Ovary (tissue), 9 donors: ENCODE measurements around the gene DISC1. TPM values are rescaled to one million over a fixed set of nuclear protein-coding genes. Genes with fewer than 3 reads are reported as not detected.
"Not testable (repeated sequence)": the region's sequence is repeated elsewhere in the genome, so short reads cannot be mapped to it uniquely, and the experiment has no call there.

Experiments used
- DNase-seq, 5 donors: peaks; one replicate each; pipeline ENCODE4 v3.0.0-alpha.2; 2019 to 2020
- H3K27ac ChIP-seq, 2 donors: fragments of 200-600 bp; one replicate each; pipeline versions ENCODE4 v1.5.1 to v1.8.0; 2019 to 2022
- H3K27me3 ChIP-seq: fragments of 200-600 bp; one replicate; pipeline ENCODE4 v1.8.0; 2022
- H3K36me3 ChIP-seq: fragments of 200-600 bp; sonication (generic); one replicate; pipeline ENCODE4 v1.5.1; 2019
- H3K4me1 ChIP-seq: one replicate; pipeline ENCODE4 v1.8.1; 2013; ENCODE audit warnings: mild to moderate bottlenecking, moderate library complexity; ENCODE audit not compliant: insufficient read depth
- H3K4me3 ChIP-seq: fragments of 200-600 bp; sonication (generic); one replicate; pipeline ENCODE4 v1.5.1; 2017
- H3K9me3 ChIP-seq, 2 donors: fragments of 200-600 bp in 1 of 2; sonication (generic) in 1 of 2; one replicate each; pipeline versions ENCODE4 v1.5.1 to v1.8.1; 2013 to 2019; ENCODE audit warnings: mild to moderate bottlenecking in 1 of 2, moderate library complexity in 1 of 2
- CTCF ChIP-seq, 3 donors: fragments of 450-650 bp in 2 of 3; fragments of 200-600 bp in 1 of 3; IDR thresholded peaks; one replicate each; pipeline versions ENCODE4 v1.5.1 to v1.8.0; 2016 to 2022; ENCODE audit warnings: antibody characterized with exemption in 3 of 3, mild to moderate bottlenecking in 1 of 3
- EP300 ChIP-seq: sonication (generic); formaldehyde crosslinking; IDR thresholded peaks from one replicate; pipeline ENCODE4 v1.6.1; 2017; ENCODE audit warnings: antibody characterized with exemption
- POLR2A ChIP-seq: fragments of 450-650 bp; IDR thresholded peaks from one replicate; pipeline ENCODE4 v1.6.1; 2017; ENCODE audit warnings: antibody characterized with exemption, mild to moderate bottlenecking, moderate library complexity
- WGBS, 3 donors: extraction: QIAGEN DNeasy Blood & Tissue Kit in 1 of 3; methylation state at CpG; one replicate each; pipeline versions ENCODE4 v1.1.5 to v1.1.7; 2013 to 2017; 5-methylcytosine and 5-hydroxymethylcytosine counted together
- intact Hi-C, 4 donors: fragments of 100-400 bp; cut with DNase I; formaldehyde crosslinking; loops; one replicate each; pipeline versions ENCODE4 v1.11.0 to v1.15.1; 2022 to 2023
- polyA plus RNA-seq, 2 donors: library from polyadenylated mRNA; stranded (reverse); fragments of 200-250 nt in 1 of 2; fragments of 350-450 nt in 1 of 2; fragmentation: Illumina TruSeq in 1 of 2; extraction: RNeasy Lipid Tissue Mini Kit (QIAGEN cat#74804) in 1 of 2; gene quantifications; one replicate each; pipeline ENCODE4 v1.2.3, GENCODE V29; 2013 to 2014
- total RNA-seq, 7 donors: library from RNA; depleted of rRNA in 2 of 7; stranded (reverse); fragments of >200 nt in 2 of 7; fragmentation: NEBNext Ultra II Directional in 3 of 7; extraction: Animal tissue kit (Norgen Biotek cat#: 25700) in 3 of 7; gene quantifications; one replicate each; pipeline versions ENCODE4 v1.1.0 to v1.2.4, GENCODE V29; 2016 to 2023
- donor health status: DM: no; HTN: no; CAD: no; lungs with moderate emphysema.
- donor health status: DM: no; HTN: no; CAD: no.
- donor health status: Bipolar disorder and iron deficiency.
- donor health status: DM: yes; HTN: yes; CAD: no.
- donor health status: DM: no; HTN: no; CAD: no.
- donor health status: DM: yes; HTN: yes; CAD: no.

Gene DISC1
- total and polyA plus RNA-seq, 9 donors, result 3.0 to 24.3 (median 13.0) TPM

DNA sequence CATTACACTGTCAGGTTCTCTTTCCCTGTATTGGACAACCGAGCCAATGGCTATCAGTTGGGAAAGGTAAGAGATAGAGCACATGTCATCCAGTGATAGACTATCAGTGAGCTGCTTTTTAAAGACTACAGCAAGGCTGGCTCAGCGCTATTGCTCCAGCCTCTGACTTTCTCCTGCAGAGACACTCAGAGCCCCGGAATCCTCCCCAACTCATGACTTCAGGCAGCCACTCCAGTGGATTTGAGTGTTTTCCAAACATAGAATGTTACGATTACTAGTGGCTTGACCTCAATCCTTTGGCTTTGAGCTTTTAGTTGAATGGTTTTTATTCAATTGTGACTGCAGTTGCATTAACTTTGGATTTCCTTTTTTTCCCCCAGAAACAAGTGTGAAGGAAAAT lies 331.9 kb downstream of the DISC1 start:
- Histone ChIP-seq H3K4me1 (no peaks in the 10 kb centered on the region), H3K27ac (no peak overlapping the region), H3K4me3 (no peak overlapping the region), H3K36me3 (no peaks in the 10 kb centered on the region), H3K9me3 (no peaks in the 10 kb centered on the region), H3K27me3 (no peaks in the 10 kb centered on the region)
- TF ChIP-seq POLR2A (no peak), EP300 (no peak), CTCF (IDR thresholded peaks at IDR 0.05) (no peak)
- DNase-seq, result no peak
- WGBS, 3 donors, result 55 to 71% (median 62%) methylated on average over 4 of the region's 4 CpGs
- intact Hi-C loops, result no loop called here

DNA sequence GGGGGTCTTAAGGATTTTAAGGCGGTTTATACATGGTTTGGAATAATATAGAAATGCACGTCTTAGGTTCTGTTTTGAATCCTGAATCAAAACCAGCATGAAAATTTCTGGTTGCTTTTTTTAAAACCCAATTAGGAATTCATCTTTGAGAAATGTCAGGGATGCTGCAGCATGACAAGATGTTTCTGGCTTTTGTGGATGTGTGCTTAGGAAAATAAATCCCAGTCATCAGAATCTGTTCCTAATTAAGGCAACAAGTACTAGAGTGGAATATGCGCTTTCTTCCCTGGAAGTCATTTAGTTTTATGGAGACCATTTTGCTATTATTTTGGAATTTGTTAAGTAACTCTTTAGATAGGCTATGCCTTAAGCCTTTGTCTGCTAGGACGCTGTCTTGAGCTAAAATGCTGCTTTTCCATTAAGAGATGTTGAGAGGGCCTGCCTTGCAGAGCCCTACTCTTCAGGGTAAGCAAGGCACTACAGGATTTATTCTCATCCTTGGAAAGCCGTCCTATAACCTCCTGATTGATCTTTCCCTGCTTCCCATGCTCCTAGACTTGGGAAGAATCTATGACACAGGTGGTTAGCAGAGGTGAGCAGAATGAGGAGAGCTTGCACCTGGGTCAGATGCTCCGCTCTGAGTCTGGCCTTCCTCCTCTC lies 332.8 kb downstream of the DISC1 start:
- TF ChIP-seq EP300 (no peak), POLR2A (no peak), CTCF (IDR thresholded peaks at IDR 0.05) (no peak)
- no peaks in the 10 kb centered on the region for H3K4me1 ChIP-seq
- no peak overlapping the region for H3K27ac ChIP-seq
- no peaks in the 10 kb centered on the region for H3K36me3 ChIP-seq
- H3K4me3 ChIP-seq, result no peak overlapping the region
- DNase-seq, result no peak
- intact Hi-C loops, result no loop called here
- 89 to 97% (median 95%) methylated on average over 6 of the region's 6 CpGs for WGBS, 3 donors
- H3K27me3 ChIP-seq, result no peaks in the 10 kb centered on the region
- no peaks in the 10 kb centered on the region for H3K9me3 ChIP-seq

DNA sequence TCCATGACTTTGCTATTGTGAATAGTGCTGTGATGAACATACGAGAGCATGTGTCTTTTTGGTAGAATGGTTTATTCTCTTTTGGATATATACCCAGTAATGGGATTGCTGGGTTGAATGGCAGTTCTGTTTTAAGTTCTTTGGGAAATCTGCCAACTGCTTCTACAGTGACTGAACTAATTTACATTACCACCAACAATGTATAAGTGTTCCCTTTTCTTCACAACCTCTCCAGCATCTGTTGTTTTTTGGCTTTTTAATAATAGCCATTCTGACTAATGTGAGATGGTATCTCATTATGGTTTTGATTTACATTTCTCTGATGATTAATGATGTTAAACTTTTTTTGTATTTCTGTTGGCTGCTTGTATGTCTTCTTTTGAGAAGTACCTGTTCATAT lies 335.2 kb downstream of the DISC1 start:
- H3K36me3 ChIP-seq, H3K4me1 ChIP-seq, H3K4me3 ChIP-seq, H3K27me3 ChIP-seq, intact Hi-C loops, H3K9me3 ChIP-seq, H3K27ac ChIP-seq, DNase-seq: not testable (repeated sequence)
- WGBS, 3 donors, result 94 to 100% (median 95%) methylated on average over 1 of the region's 1 CpG

DNA sequence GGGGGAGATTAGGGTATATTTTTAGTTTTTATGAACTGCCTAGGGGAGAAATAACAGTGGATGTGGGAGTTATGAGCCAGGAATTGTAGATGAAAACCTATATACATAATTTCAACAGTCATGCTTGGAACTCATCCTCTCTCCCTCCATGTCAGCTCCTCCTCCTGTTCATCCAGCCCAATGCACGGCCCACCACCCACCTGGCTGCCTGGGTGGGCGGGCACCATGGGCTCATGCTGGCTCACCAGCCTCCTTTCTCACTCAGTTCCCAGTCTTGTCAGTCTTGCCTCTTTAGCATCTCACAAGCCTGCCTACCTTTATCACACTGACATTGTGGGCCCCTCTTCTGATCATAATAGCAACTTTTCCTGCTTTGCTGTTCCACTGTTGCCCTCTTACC lies 336.0 kb downstream of the DISC1 start:
- no peaks in the 10 kb centered on the region for H3K27me3 ChIP-seq
- H3K36me3 ChIP-seq, result no peaks in the 10 kb centered on the region
- no peak for DNase-seq
- no peaks in the 10 kb centered on the region for H3K9me3 ChIP-seq
- no peak overlapping the region for H3K27ac ChIP-seq
- H3K4me3 ChIP-seq, result no peak overlapping the region
- WGBS, 3 donors, result 90 to 94% (median 91%) methylated on average over 2 of the region's 2 CpGs
- intact Hi-C loops, result no loop called here
- H3K4me1 ChIP-seq, result no peaks in the 10 kb centered on the region
- TF ChIP-seq EP300 (no peak), POLR2A (no peak), CTCF (IDR thresholded peaks at IDR 0.05) (no peak)

DNA sequence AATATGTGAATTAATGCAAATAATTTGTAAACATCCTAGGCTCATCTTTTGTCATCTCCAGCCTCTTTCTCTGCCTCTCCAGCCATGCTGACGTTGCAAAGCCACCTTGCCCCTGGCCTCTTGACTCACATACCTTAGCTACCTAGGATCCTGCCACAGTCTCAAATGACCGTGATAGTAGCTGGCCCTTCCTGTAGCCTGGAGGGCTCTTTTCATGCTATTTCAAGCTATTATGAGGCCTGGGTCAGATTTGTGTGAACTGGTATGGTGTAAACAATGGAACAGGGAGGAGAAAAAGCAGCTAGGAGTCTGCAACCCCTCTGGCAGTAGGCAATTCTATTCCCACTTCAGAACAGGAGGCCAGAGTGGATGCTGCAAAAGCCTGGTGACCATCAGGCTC lies 337.7 kb downstream of the DISC1 start:
- H3K36me3 ChIP-seq, result no peaks in the 10 kb centered on the region
- no peak overlapping the region for H3K4me3 ChIP-seq
- 84 to 98% (median 87%) methylated on average over 2 of the region's 2 CpGs for WGBS, 3 donors
- DNase-seq, result no peak
- TF ChIP-seq POLR2A (no peak), EP300 (no peak), CTCF (IDR thresholded peaks at IDR 0.05) (no peak)
- no peaks in the 10 kb centered on the region for H3K4me1 ChIP-seq
- no peaks in the 10 kb centered on the region for H3K27me3 ChIP-seq
- H3K9me3 ChIP-seq, result no peaks in the 10 kb centered on the region
- H3K27ac ChIP-seq, result no peak overlapping the region
- intact Hi-C loops, result no loop called here
